Type B pancreatic cell (in vitro differentiated cells): ENCODE results near the gene SIGLEC15. TPM values are rescaled to one million over a fixed set of nuclear protein-coding genes. Genes with fewer than 3 reads are reported as not detected.

ENCODE experiments used
- DNase-seq: peaks from one replicate; pipeline ENCODE4 v3.0.0; 2021; ENCODE audit warnings: mixed read lengths; ENCODE audit not compliant: unreplicated experiment; ENCODE audit errors: extremely low spot score
- H3K27ac Mint-ChIP-seq: 2 replicates; pipeline ENCODE4 v1.8.0; 2021; ENCODE audit warnings: mild to moderate bottlenecking, mixed read lengths
- H3K27me3 Mint-ChIP-seq: 2 replicates; pipeline ENCODE4 v1.8.0; 2021; ENCODE audit warnings: mixed read lengths
- H3K36me3 Mint-ChIP-seq: 2 replicates; pipeline ENCODE4 v1.8.0; 2021; ENCODE audit warnings: mixed read lengths
- H3K4me1 Mint-ChIP-seq: one replicate; pipeline ENCODE4 v1.8.0; 2021; ENCODE audit warnings: mixed read lengths; ENCODE audit not compliant: unreplicated experiment
- H3K4me3 Mint-ChIP-seq: 2 replicates; pipeline ENCODE4 v1.8.0; 2021; ENCODE audit warnings: mild to moderate bottlenecking, mixed read lengths
- H3K9me3 Mint-ChIP-seq: 2 replicates; pipeline ENCODE4 v1.8.0; 2021; ENCODE audit warnings: mixed read lengths
- total RNA-seq: library from RNA; stranded (reverse); gene quantifications from 2 replicates; pipeline ENCODE4 v1.2.1, GENCODE V29; 2021; ENCODE audit warnings: low replicate concordance
- TF ChIP-seq, protein P1 (sequence below): fragments of 200-600 bp; sonication (generic); conservative IDR thresholded peaks from 2 replicates; pipeline ENCODE4 v1.5.0; 2021; ENCODE audit warnings: antibody characterized with exemption, mild to moderate bottlenecking

The SIGLEC15 gene
- total RNA-seq, 1 donor from 2014 or later = 0.41 TPM

DNA sequence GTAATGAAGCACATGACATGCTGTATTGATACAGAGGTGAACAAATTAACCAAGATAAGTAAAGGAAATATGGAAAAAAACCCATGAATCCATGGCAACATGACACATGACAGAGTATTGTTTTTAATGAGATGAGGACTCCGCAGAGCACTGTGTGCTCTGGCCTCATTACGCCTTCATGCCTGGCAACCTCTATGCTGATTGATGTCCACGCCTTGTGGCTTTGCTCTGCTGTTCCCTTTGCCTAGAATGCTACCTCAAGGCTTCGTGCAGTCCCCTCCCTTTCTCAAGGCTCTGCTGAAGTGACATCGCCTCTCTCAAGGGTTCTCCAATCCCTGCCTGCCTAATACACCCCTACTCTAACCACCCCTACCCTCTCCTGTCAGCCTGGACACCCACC lies 8.4 kb downstream of the SIGLEC15 start:
- Mint-ChIP-seq H3K36me3 (no peaks in the 10 kb centered on the region), H3K27ac (peak overlapping the region; percentile 74), H3K27me3 (peaks cover 42% of the 10 kb centered on the region), H3K4me3 (peak overlapping the region; percentile 54), H3K9me3 (no peaks in the 10 kb centered on the region), H3K4me1 (peaks cover 17% of the 10 kb centered on the region)
- no peak for DNase-seq
- TF ChIP-seq, protein P1, sequence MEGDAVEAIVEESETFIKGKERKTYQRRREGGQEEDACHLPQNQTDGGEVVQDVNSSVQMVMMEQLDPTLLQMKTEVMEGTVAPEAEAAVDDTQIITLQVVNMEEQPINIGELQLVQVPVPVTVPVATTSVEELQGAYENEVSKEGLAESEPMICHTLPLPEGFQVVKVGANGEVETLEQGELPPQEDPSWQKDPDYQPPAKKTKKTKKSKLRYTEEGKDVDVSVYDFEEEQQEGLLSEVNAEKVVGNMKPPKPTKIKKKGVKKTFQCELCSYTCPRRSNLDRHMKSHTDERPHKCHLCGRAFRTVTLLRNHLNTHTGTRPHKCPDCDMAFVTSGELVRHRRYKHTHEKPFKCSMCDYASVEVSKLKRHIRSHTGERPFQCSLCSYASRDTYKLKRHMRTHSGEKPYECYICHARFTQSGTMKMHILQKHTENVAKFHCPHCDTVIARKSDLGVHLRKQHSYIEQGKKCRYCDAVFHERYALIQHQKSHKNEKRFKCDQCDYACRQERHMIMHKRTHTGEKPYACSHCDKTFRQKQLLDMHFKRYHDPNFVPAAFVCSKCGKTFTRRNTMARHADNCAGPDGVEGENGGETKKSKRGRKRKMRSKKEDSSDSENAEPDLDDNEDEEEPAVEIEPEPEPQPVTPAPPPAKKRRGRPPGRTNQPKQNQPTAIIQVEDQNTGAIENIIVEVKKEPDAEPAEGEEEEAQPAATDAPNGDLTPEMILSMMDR = no peak

DNA sequence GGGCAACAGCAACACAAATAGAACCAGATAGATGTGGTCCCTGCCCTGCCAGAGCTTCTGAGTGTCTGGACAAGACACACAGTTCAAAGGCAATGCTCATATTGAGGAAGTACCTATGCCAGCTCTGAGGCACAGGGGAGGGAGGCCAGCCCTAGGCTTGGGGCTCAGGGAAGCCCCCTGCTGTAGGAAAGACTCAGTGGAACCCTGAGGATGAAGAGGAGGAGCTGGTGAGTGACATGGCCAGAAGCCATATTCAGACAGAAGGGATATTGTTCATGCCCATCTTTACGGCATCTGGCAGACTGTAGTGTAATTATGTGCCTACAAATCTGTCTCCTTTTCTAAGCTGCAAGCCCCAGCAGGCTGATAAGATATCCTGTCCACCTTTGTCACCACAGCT lies 8.8 kb downstream of the SIGLEC15 start:
- Mint-ChIP-seq H3K4me3 (peak overlapping the region; percentile 54), H3K27ac (peak overlapping the region; percentile 74), H3K27me3 (peaks cover 46% of the 10 kb centered on the region), H3K9me3 (no peaks in the 10 kb centered on the region), H3K4me1 (peaks cover 15% of the 10 kb centered on the region), H3K36me3 (no peaks in the 10 kb centered on the region)
- TF ChIP-seq, protein P1 = no peak
- DNase-seq = no peak

DNA sequence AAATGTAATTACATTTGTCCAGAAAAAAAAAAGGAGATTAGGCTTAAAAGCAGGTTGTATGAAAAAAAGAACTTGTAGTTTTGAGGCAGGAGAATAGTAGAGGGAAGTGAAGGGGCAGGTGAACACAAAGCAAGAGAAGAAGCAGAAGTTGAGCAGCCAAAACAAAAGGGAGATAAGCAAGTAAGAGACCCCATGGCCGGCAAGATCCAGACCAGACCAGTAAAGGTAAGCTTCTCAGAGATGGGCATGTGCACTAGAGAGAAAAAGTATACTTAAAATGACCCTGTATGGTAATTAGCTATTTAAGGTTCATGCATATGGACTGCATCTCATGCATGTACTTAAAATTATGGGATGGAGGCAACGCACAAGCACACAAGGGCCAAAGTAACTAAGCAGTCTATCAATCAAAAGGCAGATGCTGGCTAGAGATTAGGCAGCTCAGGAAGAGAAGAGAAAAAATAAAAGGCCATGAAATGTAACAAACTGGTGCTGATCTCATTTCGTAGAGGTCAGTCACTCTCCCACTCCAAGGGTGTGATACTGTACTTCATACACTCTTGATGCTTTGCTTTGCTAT lies 9.7 kb downstream of the SIGLEC15 start:
- Mint-ChIP-seq H3K27ac (no peak overlapping the region), H3K9me3 (no peaks in the 10 kb centered on the region), H3K27me3 (peaks cover 51% of the 10 kb centered on the region), H3K4me3 (peak overlapping the region; percentile 48), H3K36me3 (no peaks in the 10 kb centered on the region), H3K4me1 (peaks cover 9% of the 10 kb centered on the region)
- TF ChIP-seq, protein P1 = no peak
- DNase-seq = no peak

DNA sequence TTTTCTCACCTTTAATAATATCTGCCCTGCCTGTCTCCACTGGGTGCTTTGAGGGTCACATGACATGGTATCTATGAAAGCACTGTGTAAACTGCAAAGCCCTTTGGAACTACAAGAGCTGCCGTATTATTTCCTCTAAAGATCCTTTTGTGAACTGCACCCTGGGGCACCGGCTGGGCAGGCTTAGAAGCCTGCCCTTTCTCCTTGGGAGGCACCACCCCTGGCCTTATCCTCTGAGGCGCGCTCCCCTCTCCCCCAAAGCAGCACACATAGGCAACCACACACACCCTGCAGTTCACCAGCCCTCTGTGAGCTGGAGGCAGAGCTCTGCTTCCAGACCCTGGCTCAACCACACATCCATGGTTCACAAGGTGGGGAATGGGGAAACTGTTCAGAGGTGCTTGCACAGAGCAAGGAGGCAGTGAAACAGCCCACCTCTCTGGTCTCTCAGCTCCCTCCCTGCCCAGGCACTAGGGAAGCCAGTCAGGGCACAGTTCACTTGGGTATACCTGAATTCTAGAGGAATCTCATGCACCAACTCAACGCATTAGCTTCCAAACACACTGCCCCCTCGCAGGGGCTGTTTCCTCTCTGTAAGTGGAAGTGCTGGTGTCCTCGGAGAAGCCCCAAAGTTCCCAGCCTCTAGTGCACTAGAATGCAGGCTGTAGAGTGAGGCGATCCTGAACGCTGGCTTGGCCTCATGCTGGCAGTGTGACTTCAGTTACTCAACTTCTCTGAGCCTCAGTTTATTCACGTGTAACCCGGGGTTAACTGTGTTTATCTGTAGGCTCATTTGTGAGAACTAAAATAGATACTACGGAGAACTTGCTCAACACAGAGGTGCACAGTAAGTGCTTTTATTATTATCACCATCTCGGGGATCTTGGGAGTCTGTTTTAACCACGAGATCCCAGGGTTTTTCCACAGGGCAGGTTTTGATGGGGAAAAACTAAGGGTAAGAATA lies 11.0 kb downstream of the SIGLEC15 start:
- Mint-ChIP-seq H3K9me3 (no peaks in the 10 kb centered on the region), H3K36me3 (no peaks in the 10 kb centered on the region), H3K4me1 (peaks cover 9% of the 10 kb centered on the region), H3K4me3 (peak overlapping the region; percentile 76), H3K27me3 (peaks cover 51% of the 10 kb centered on the region), H3K27ac (no peak overlapping the region)
- no peak for DNase-seq
- TF ChIP-seq, protein P1 = no peak

DNA sequence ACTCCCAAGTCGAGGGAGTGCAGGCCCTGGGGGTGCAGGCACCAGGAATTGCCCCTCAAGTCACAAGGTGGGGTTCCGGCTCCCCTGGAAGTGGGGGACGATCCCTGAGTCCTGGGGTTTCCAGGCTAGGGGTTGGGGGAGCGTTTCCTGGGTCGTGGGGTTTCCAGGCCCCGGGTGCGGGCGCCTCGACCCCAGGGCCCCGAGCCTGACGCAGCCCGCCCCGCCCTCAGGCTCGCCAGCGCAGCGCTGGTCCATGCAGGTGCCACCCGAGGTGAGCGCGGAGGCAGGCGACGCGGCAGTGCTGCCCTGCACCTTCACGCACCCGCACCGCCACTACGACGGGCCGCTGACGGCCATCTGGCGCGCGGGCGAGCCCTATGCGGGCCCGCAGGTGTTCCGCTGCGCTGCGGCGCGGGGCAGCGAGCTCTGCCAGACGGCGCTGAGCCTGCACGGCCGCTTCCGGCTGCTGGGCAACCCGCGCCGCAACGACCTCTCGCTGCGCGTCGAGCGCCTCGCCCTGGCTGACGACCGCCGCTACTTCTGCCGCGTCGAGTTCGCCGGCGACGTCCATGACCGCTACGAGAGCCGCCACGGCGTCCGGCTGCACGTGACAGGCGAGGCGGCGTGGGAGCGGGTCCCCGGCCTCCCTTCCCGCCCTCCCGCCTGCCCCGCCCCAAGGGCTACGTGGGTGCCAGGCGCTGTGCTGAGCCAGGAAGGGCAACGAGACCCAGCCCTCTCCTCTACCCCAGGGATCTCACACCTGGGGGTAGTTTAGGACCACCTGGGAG lies 12.0 kb downstream of the SIGLEC15 start:
- DNase-seq = no peak
- H3K4me3 Mint-ChIP-seq = no peak overlapping the region

More for the DNA sequence above, 12.0 kb downstream of the SIGLEC15 start:
- Mint-ChIP-seq H3K4me1 (peaks cover 9% of the 10 kb centered on the region), H3K36me3 (no peaks in the 10 kb centered on the region), H3K27ac (no peak overlapping the region), H3K9me3 (no peaks in the 10 kb centered on the region), H3K27me3 (peaks cover 51% of the 10 kb centered on the region)
- TF ChIP-seq, protein P1 = peak; percentile 43
